NB4 (cell line): Measurements from ENCODE around the gene MT1X.

Experiments
- DNase-seq: peaks from one replicate; pipeline ENCODE4 v3.0.0; 2010; ENCODE audit warnings: low read depth
- H3K4me3 ChIP-seq: one replicate; pipeline ENCODE4 v1.5.1; 2011; ENCODE audit warnings: mild to moderate bottlenecking, low read depth, low read length, moderate library complexity
- MYC ChIP-seq: IDR thresholded peaks from 2 replicates; pipeline ENCODE4 v1.6.1; 2011; ENCODE audit warnings: low read depth, low read length
- POLR2A ChIP-seq: IDR thresholded peaks from 2 replicates; pipeline ENCODE4 v1.6.1; 2011; ENCODE audit warnings: mild to moderate bottlenecking; ENCODE audit not compliant: insufficient read length; ENCODE audit errors: extremely low read depth
- TF ChIP-seq, protein P1 (sequence below): IDR thresholded peaks from 2 replicates; pipeline ENCODE4 v1.6.1; 2011; ENCODE audit warnings: low read depth, low read length
- TF ChIP-seq, protein P2 (sequence below): IDR thresholded peaks from one replicate; pipeline ENCODE4 v1.5.1; 2012; ENCODE audit warnings: low read depth, low read length

MT1X gene

DNA sequence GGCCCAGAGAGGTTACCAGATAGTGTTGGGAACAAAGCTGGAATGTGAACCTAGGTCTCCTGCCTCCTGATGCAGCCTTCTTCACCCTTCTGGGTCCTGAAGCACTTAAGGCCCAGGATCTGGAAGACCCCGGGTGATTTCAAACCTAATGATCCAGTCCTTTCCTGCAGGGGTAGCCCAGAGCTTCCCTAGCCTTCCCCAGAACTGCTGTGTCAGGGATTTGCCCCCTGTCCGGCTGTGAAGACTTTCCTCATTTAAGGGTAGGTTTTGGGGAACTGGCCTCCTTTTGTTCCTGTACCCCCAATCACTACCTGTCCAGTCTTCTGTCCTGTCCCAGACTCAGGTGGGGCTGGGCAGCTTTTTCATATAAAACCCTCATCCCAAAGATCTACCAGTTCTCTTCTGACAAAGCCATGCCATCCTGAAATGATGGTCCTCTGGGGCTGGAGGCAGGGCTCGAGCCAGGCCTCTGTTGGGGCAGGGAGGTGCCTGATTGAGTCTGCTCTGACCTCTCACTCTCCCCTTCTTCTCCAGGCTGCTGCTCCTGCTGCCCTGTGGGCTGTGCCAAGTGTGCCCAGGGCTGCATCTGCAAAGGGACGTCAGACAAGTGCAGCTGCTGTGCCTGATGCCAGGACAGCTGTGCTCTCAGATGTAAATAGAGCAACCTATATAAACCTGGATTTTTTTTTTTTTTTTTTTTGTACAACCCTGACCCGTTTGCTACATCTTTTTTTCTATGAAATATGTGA lies 1.3 kb downstream of the MT1X start:
- TF ChIP-seq POLR2A (no peak), MYC (no peak)
- TF ChIP-seq, protein P1, sequence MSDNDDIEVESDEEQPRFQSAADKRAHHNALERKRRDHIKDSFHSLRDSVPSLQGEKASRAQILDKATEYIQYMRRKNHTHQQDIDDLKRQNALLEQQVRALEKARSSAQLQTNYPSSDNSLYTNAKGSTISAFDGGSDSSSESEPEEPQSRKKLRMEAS: no peak
- TF ChIP-seq, protein P2, sequence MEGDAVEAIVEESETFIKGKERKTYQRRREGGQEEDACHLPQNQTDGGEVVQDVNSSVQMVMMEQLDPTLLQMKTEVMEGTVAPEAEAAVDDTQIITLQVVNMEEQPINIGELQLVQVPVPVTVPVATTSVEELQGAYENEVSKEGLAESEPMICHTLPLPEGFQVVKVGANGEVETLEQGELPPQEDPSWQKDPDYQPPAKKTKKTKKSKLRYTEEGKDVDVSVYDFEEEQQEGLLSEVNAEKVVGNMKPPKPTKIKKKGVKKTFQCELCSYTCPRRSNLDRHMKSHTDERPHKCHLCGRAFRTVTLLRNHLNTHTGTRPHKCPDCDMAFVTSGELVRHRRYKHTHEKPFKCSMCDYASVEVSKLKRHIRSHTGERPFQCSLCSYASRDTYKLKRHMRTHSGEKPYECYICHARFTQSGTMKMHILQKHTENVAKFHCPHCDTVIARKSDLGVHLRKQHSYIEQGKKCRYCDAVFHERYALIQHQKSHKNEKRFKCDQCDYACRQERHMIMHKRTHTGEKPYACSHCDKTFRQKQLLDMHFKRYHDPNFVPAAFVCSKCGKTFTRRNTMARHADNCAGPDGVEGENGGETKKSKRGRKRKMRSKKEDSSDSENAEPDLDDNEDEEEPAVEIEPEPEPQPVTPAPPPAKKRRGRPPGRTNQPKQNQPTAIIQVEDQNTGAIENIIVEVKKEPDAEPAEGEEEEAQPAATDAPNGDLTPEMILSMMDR: no peak
- no peak for DNase-seq
- H3K4me3 ChIP-seq: peak overlapping the region; percentile 77

DNA sequence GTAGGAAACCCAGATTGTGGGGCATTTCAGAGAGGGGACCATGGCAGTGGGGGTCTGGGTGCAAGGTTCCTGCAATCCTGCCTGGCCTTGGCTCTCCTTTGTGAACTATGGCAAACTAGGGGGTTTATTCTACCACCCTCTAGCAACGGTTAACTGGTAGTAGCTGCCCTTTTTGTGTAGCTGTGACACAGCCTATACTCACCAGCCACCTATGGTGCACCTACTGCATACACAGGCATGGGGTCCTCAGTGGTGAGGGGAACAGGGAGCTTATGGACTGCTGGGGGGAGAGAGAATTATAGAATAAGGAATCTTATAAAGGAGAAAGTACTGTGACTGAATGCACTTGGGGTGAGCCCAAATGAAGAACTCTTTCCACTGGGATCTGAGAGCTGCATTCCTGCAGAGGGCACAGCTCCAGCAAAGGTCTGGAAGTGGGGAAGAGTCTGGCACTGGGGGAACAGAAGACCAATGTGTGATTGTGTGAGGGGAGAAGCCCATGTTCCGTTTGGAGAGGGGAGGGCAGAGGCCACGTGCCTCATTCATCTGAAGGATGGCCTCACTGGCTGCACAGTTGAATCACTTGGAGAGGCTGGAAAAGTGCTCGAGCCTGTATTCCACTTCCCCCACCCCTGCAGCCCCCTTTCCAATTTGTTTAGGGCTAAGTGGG lies 2.1 kb downstream of the MT1X start:
- TF ChIP-seq POLR2A (no peak), MYC (no peak)
- TF ChIP-seq, protein P1: no peak
- TF ChIP-seq, protein P2: no peak
- DNase-seq: no peak
- no peak overlapping the region for H3K4me3 ChIP-seq

DNA sequence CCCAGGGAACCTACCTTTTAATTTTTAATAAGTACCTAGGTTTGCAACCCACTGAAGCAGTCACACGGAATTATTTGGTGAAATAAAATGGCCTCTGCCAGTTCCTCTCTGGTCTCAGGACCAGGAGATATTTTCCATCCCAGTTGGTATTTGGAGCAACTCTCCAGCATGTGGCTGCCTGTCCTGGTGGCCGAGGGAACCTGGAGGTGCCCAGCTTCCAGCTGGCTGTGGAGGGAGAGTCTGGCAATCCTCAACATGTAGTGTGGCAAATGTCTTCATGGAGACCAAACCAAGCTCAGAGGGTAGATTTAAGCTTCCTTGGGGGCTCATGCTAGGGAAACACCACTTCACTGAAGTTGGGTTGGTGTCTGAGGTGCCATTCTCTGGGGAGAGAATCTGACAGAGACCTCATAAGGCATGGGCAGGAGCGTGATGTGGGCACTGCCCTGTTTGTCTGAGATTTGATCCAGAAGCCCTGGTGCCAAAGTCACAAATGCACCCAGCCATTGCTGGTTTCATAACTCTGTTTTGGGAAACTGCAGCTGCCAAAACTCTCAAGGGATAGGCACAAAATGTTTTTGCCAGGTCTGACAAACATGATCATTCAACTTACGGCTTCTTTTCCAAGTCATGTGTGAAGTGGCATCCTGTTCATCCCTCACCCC lies 2.8 kb downstream of the MT1X start:
- no peak for DNase-seq
- TF ChIP-seq, protein P2: no peak
- TF ChIP-seq, protein P1: no peak
- TF ChIP-seq MYC (no peak), POLR2A (no peak)
- no peak overlapping the region for H3K4me3 ChIP-seq

DNA sequence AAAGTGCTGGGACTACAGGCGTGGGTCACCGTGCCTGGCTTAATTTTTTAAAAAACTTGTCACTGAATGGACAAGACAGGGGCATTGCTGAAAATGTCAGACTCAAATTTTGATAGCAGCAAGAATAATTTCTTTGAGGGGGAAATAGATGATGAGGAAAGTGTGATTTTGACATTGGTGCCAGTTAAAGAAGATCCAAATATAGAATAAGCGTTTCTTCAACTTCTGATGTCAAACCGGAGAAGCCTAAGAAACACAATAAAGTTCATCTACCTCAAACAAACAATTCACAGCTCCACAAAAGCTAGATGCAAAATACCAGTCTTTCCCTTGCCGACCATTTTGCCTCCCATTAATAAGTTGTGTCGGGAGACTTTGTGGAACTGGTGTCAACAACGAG lies 4.5 kb downstream of the MT1X start:
- TF ChIP-seq MYC (no peak), POLR2A (no peak)
- TF ChIP-seq, protein P2: no peak
- TF ChIP-seq, protein P1: no peak
- no peak for DNase-seq
- no peak overlapping the region for H3K4me3 ChIP-seq

DNA sequence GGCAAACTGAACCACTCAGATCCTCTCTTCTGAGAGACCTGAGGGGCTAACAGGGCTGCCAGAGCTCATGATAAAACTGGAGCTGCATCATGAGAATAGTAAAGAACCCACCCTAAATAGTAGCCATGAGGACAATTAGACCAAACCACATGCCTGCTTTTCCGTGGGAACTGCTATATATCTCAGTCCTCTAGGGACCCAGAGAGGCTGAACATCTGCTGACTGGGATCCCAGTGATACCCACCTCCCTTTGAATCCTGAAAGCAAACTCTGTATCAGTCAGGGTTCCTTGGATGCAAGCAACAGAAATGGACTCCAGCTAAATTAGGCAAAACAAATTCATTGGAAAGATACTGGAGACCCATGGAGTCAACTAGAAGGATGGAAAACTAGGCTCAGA lies 6.5 kb downstream of the MT1X start:
- TF ChIP-seq POLR2A: no peak
- TF ChIP-seq, protein P1: no peak
- TF ChIP-seq, protein P2: no peak
- no peak for TF ChIP-seq MYC
- H3K4me3 ChIP-seq: no peak overlapping the region
- DNase-seq: peak; percentile 26
